Parathyroid adenoma (tissue), 2 donors: ENCODE data around the gene SYNGR4.

Source experiments
- H2AFZ ChIP-seq: fragments of 300-600 bp; sonication (generic); one replicate; pipeline ENCODE4 v1.7.0; 2017; ENCODE audit warnings: antibody characterized with exemption, mild to moderate bottlenecking
- H3K27ac ChIP-seq: fragments of 300-600 bp; sonication (generic); one replicate; pipeline ENCODE4 v1.7.0; 2017
- H3K27me3 ChIP-seq: fragments of 300-600 bp; sonication (generic); one replicate; pipeline ENCODE4 v1.7.0; 2017; ENCODE audit warnings: low read length; ENCODE audit not compliant: control insufficient read depth, insufficient read depth
- H3K36me3 ChIP-seq: fragments of 300-600 bp; sonication (generic); one replicate; pipeline ENCODE4 v1.7.0; 2017; ENCODE audit warnings: low read length; ENCODE audit not compliant: control insufficient read depth, insufficient read depth
- H3K4me1 ChIP-seq: fragments of 300-600 bp; sonication (generic); one replicate; pipeline ENCODE4 v1.7.0; 2017; ENCODE audit warnings: control low read depth
- H3K4me2 ChIP-seq: fragments of 300-600 bp; sonication (generic); one replicate; pipeline ENCODE4 v1.7.0; 2017; ENCODE audit warnings: low read length
- H3K4me3 ChIP-seq: fragments of 300-600 bp; sonication (generic); one replicate; pipeline ENCODE4 v1.7.0; 2017; ENCODE audit warnings: low read depth, low read length
- H3K79me2 ChIP-seq: fragments of 300-600 bp; sonication (generic); one replicate; pipeline ENCODE4 v1.7.0; 2017; ENCODE audit warnings: control low read depth
- H3K9ac ChIP-seq: fragments of 300-600 bp; sonication (generic); one replicate; pipeline ENCODE4 v1.7.0; 2017; ENCODE audit warnings: mild to moderate bottlenecking
- H3K9me3 ChIP-seq: fragments of 300-600 bp; sonication (generic); one replicate; pipeline ENCODE4 v1.7.0; 2017; ENCODE audit warnings: low read length; ENCODE audit not compliant: control insufficient read depth
- CTCF ChIP-seq: fragments of 300-600 bp; sonication (generic); IDR thresholded peaks from one replicate; pipeline ENCODE4 v1.7.0; 2017; ENCODE audit warnings: antibody characterized with exemption, mild to moderate bottlenecking
- donor health status: primary hyperparathyroidism.

The SYNGR4 gene

GRCh38 chr19:48321372-48321621, 42.9 kb upstream of the SYNGR4 start:
- no peaks in the 10 kb centered on the region for H3K79me2 ChIP-seq
- H3K4me3 ChIP-seq = peak overlapping the region; percentile 94
- peak overlapping the region; percentile 93 for H2AFZ ChIP-seq
- H3K4me2 ChIP-seq = peak overlapping the region; percentile 94
- no peaks in the 10 kb centered on the region for H3K9me3 ChIP-seq
- TF ChIP-seq CTCF = no peak
- H3K9ac ChIP-seq = peak overlapping the region; percentile 88
- H3K4me1 ChIP-seq = peaks cover 17% of the 10 kb centered on the region
- peak overlapping the region; percentile 96 for H3K27ac ChIP-seq
- H3K36me3 ChIP-seq = no peaks in the 10 kb centered on the region
- H3K27me3 ChIP-seq = no peaks in the 10 kb centered on the region

- Histone ChIP-seq H3K27me3 (no peaks in the 10 kb centered on the region), H3K27ac (peak overlapping the region; percentile 96), H3K4me1 (peaks cover 17% of the 10 kb centered on the region), H3K79me2 (no peaks in the 10 kb centered on the region), H2AFZ (peak overlapping the region; percentile 93), H3K4me2 (peak overlapping the region; percentile 94), H3K9ac (peak overlapping the region; percentile 88), H3K4me3 (peak overlapping the region; percentile 94), H3K36me3 (no peaks in the 10 kb centered on the region), H3K9me3 (no peaks in the 10 kb centered on the region)
- TF ChIP-seq CTCF = no peak
These were observed 42.3 kb upstream of the SYNGR4 start for GRCh38 chr19:48321622-48322591.

- H3K36me3 ChIP-seq = no peaks in the 10 kb centered on the region
- TF ChIP-seq CTCF = no peak
- no peaks in the 10 kb centered on the region for H3K9me3 ChIP-seq
- H3K27ac ChIP-seq = peak within 1 kb of the TSS; percentile 75
- peak within 1 kb of the TSS; percentile 62 for H3K4me3 ChIP-seq
- H2AFZ ChIP-seq = peak within 1 kb of the TSS; percentile 80
- H3K9ac ChIP-seq = no peak within 1 kb of the TSS
- H3K79me2 ChIP-seq = no peaks in the 10 kb centered on the region
- peaks cover 14% of the 10 kb centered on the region for H3K4me1 ChIP-seq
- H3K27me3 ChIP-seq = no peaks in the 10 kb centered on the region
- peak within 1 kb of the TSS; percentile 84 for H3K4me2 ChIP-seq
These were observed 38.8 kb upstream of the SYNGR4 start, which contains the start of gene EMP3 for GRCh38 chr19:48325265-48325910. Gene EMP3 (plus strand): TSS chr19:48325552. CDS start chr19:48326845, 1,293 bp downstream.

GRCh38 chr19:48329167-48329891, 34.8 kb upstream of the SYNGR4 start:
- Histone ChIP-seq H2AFZ (no peak overlapping the region), H3K4me2 (peak overlapping the region; percentile 91), H3K79me2 (no peaks in the 10 kb centered on the region), H3K9ac (no peak overlapping the region), H3K27ac (peak overlapping the region; percentile 99), H3K36me3 (no peaks in the 10 kb centered on the region), H3K4me1 (peaks cover 24% of the 10 kb centered on the region), H3K4me3 (peak overlapping the region; percentile 73), H3K27me3 (no peaks in the 10 kb centered on the region), H3K9me3 (no peaks in the 10 kb centered on the region)
- TF ChIP-seq CTCF = no peak
